Ascending aorta (tissue), 2 donors: Measurements from ENCODE around the gene TGIF1. TPM values are rescaled to one million over a fixed set of nuclear protein-coding genes. Genes with fewer than 3 reads are reported as not detected.

Experiments
- DNase-seq, 2 donors: peaks; one replicate each; pipeline ENCODE4 v3.0.0-alpha.2; 2019; ENCODE audit warnings: low spot score in 2 of 2
- H3K27ac ChIP-seq, 2 donors: fragments of 200-600 bp; sonication (generic); one replicate each; pipeline ENCODE4 v1.5.1; 2016 to 2017; ENCODE audit warnings: mild to moderate bottlenecking in 1 of 2
- H3K27me3 ChIP-seq: fragments of 200-600 bp; sonication (generic); one replicate; pipeline ENCODE4 v1.5.1; 2017
- H3K36me3 ChIP-seq, 2 donors: fragments of 200-600 bp; sonication (generic); one replicate each; pipeline ENCODE4 v1.5.1; 2016
- H3K4me1 ChIP-seq, 2 donors: fragments of 200-600 bp; sonication (generic); one replicate each; pipeline ENCODE4 v1.5.1; 2016 to 2017; ENCODE audit warnings: mild to moderate bottlenecking in 1 of 2
- H3K4me3 ChIP-seq, 2 donors: fragments of 200-600 bp; sonication (generic); one replicate each; pipeline ENCODE4 v1.5.1; 2016 to 2017; ENCODE audit warnings: mild to moderate bottlenecking in 1 of 2
- H3K9me3 ChIP-seq, 2 donors: fragments of 200-600 bp; sonication (generic); one replicate each; pipeline ENCODE4 v1.5.1; 2016
- intact Hi-C: fragments of 100-400 bp; cut with DNase I; formaldehyde crosslinking; loops from one replicate; pipeline ENCODE4 v1.15.1; 2023
- total RNA-seq: library from RNA; depleted of rRNA; stranded (reverse); fragments of >200 nt; gene quantifications from one replicate; pipeline ENCODE4 v1.1.0, GENCODE V29; 2016
- TF ChIP-seq, protein P1 (sequence below), 3 experiments: fragments of 200-600 bp in 2 of 3; fragments of 450-650 bp in 1 of 3; sonication (generic) in 2 of 3; IDR thresholded peaks; one replicate each; pipeline ENCODE4 v1.5.1; 2016 to 2019; ENCODE audit warnings: antibody characterized with exemption in 3 of 3, mild to moderate bottlenecking in 1 of 3, moderate library complexity in 1 of 3

The TGIF1 gene
- total RNA-seq, 1 donor from 2014 or later, result 39.7 TPM

- Histone ChIP-seq H3K4me3 (no peak overlapping the region), H3K9me3 (no peaks in the 10 kb centered on the region), H3K27me3 (no peaks in the 10 kb centered on the region), H3K27ac (no peak overlapping the region), H3K4me1 (peaks cover 3 to 20% of the 10 kb centered on the region in 2 donors), H3K36me3 (peaks cover 21 to 40% of the 10 kb centered on the region in 2 donors)
- intact Hi-C loops, result loop anchor here (5.0 to 10.0 kb wide), 2 partner anchors 209 to 604 kb away; no protein-coding TSS in a partner anchor
- no peak for DNase-seq
- TF ChIP-seq, protein P1, sequence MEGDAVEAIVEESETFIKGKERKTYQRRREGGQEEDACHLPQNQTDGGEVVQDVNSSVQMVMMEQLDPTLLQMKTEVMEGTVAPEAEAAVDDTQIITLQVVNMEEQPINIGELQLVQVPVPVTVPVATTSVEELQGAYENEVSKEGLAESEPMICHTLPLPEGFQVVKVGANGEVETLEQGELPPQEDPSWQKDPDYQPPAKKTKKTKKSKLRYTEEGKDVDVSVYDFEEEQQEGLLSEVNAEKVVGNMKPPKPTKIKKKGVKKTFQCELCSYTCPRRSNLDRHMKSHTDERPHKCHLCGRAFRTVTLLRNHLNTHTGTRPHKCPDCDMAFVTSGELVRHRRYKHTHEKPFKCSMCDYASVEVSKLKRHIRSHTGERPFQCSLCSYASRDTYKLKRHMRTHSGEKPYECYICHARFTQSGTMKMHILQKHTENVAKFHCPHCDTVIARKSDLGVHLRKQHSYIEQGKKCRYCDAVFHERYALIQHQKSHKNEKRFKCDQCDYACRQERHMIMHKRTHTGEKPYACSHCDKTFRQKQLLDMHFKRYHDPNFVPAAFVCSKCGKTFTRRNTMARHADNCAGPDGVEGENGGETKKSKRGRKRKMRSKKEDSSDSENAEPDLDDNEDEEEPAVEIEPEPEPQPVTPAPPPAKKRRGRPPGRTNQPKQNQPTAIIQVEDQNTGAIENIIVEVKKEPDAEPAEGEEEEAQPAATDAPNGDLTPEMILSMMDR (IDR thresholded peaks at IDR 0.05), result no peak
Measured at GRCh38 chr18:3458378-3458777, 8.4 kb downstream of the TGIF1 start.

GRCh38 chr18:3458952-3459853, 9.2 kb downstream of the TGIF1 start:
- no peaks in the 10 kb centered on the region for H3K27me3 ChIP-seq
- intact Hi-C loops, result loop anchor here (5.0 to 10.0 kb wide), 2 partner anchors 208 to 604 kb away; no protein-coding TSS in a partner anchor
- TF ChIP-seq, protein P1 (IDR thresholded peaks at IDR 0.05), result no peak
- peaks cover 21 to 40% of the 10 kb centered on the region in 2 donors for H3K36me3 ChIP-seq
- peaks cover 3 to 20% of the 10 kb centered on the region in 2 donors for H3K4me1 ChIP-seq
- no peaks in the 10 kb centered on the region for H3K9me3 ChIP-seq
- H3K4me3 ChIP-seq, result no peak overlapping the region
- no peak overlapping the region for H3K27ac ChIP-seq
- no peak for DNase-seq

- intact Hi-C loops, result no loop called here
- no peak overlapping the region for H3K27ac ChIP-seq
Measured at GRCh38 chr18:3460823-3461398, 10.9 kb downstream of the TGIF1 start.

GRCh38 chr18:3461704-3462103, 11.7 kb downstream of the TGIF1 start:
- no peak for DNase-seq
- H3K4me3 ChIP-seq, result no peak overlapping the region
- TF ChIP-seq, protein P1 (IDR thresholded peaks at IDR 0.05), result no peak
- H3K36me3 ChIP-seq, result peaks cover 17 to 33% of the 10 kb centered on the region in 2 donors
- intact Hi-C loops, result no loop called here
- H3K27ac ChIP-seq, result no peak overlapping the region
- H3K27me3 ChIP-seq, result no peaks in the 10 kb centered on the region
- H3K9me3 ChIP-seq, result no peaks in the 10 kb centered on the region
- peaks cover 3 to 5% of the 10 kb centered on the region in 2 donors for H3K4me1 ChIP-seq

More at GRCh38 chr18:3460823-3461398, 10.9 kb downstream of the TGIF1 start:
- no peak for DNase-seq
- no peak overlapping the region for H3K4me3 ChIP-seq
- peaks cover 3 to 10% of the 10 kb centered on the region in 2 donors for H3K4me1 ChIP-seq
- H3K27me3 ChIP-seq, result no peaks in the 10 kb centered on the region
- H3K9me3 ChIP-seq, result no peaks in the 10 kb centered on the region
- TF ChIP-seq, protein P1 (IDR thresholded peaks at IDR 0.05), result no peak
- H3K36me3 ChIP-seq, result peaks cover 21 to 40% of the 10 kb centered on the region in 2 donors

DNA sequence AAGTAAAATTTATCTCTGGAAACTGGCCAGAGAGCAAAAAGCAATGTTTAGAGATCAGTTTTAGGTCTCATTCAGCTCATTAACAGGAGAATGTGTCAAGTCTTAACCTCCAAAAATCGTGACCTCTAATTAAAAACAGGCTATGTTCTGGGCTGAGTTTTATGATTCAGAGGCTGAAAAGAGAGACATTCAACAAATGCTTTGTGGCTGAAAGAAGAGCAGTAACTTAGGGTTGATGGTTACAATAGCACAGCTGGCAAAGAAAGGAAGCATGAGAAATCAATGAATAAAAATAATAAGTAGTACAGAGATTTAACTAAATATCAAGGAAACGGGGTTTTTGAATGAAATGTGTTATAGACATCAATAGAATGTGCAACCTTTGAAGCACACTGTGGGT, 13.1 kb downstream of the TGIF1 start:
- Histone ChIP-seq H3K27ac (no peak overlapping the region), H3K9me3 (no peaks in the 10 kb centered on the region), H3K27me3 (no peaks in the 10 kb centered on the region), H3K4me3 (no peak overlapping the region), H3K36me3 (peaks cover 5 to 20% of the 10 kb centered on the region in 2 donors), H3K4me1 (peaks cover 3 to 4% of the 10 kb centered on the region in 2 donors)
- TF ChIP-seq, protein P1 (IDR thresholded peaks at IDR 0.05), result no peak
- intact Hi-C loops, result no loop called here
- no peak for DNase-seq
